ENCODE measurements around the gene CNGB1. TPM values are rescaled to one million over a fixed set of nuclear protein-coding genes. Genes with fewer than 3 reads are reported as not detected.

Gene CNGB1
- total and polyA plus RNA-seq, 2 of the 13 experiments (the other 11 are each of a cell fraction or from before 2014, with no cell fraction given), result 0.02 to 0.15 TPM

- peak; percentile 80; the same call in 1 of the 2 replicates for TF ChIP-seq ZNF605 (CRISPR knock-in tag; IDR thresholded peaks at IDR 0.05)
- 0 out of 2 replicates have a peak, but pooled peaks have one; percentile 30 for TF ChIP-seq ZFP36L1 (CRISPR knock-in tag; IDR thresholded peaks at IDR 0.05)
- TF ChIP-seq KAT2B (IDR thresholded peaks at IDR 0.05; ENCODE audit: borderline replicate concordance, low read depth, low read length), result peak; percentile 32; the same call in 1 of the 2 replicates
- TF ChIP-seq MAFF (IDR thresholded peaks at IDR 0.05; ENCODE audit: low read depth, low read length), result peak; percentile 38
- peak; percentile 56; the same call in 1 of the 2 replicates for TF ChIP-seq ZNF253 (CRISPR knock-in tag; IDR thresholded peaks at IDR 0.05; ENCODE audit: borderline replicate concordance)
- no peak for TF ChIP-seq SKIL (CRISPR knock-in tag; IDR thresholded peaks at IDR 0.05; ENCODE audit: borderline replicate concordance)
- TF ChIP-seq, protein P1, sequence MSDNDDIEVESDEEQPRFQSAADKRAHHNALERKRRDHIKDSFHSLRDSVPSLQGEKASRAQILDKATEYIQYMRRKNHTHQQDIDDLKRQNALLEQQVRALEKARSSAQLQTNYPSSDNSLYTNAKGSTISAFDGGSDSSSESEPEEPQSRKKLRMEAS (IDR thresholded peaks at IDR 0.05), result peak; percentile 44; the same call in 1 of the 2 replicates
- no peak for TF ChIP-seq ZNF530 (CRISPR knock-in tag; IDR thresholded peaks at IDR 0.05; ENCODE audit: low read depth)
- TF ChIP-seq ARID5B (CRISPR knock-in tag; IDR thresholded peaks at IDR 0.05), result peak; percentile 84
- 0 out of 2 replicates have a peak, but pooled peaks have one; percentile 28 for TF ChIP-seq ZNF720 (CRISPR knock-in tag; IDR thresholded peaks at IDR 0.05)
- no peak for TF ChIP-seq ZNF766 (CRISPR knock-in tag; IDR thresholded peaks at IDR 0.05; ENCODE audit: borderline replicate concordance)
- no peak for TF ChIP-seq GATA4 (IDR thresholded peaks at IDR 0.05; ENCODE audit: borderline replicate concordance, low read depth)
- TF ChIP-seq ZNF747 (CRISPR knock-in tag; IDR thresholded peaks at IDR 0.05; ENCODE audit: borderline replicate concordance), result no peak
- TF ChIP-seq ZZZ3 (CRISPR knock-in tag; IDR thresholded peaks at IDR 0.05; ENCODE audit: borderline replicate concordance), result no peak
- TF ChIP-seq ZNF3 (CRISPR knock-in tag; IDR thresholded peaks at IDR 0.05), result no peak
- TF ChIP-seq ZNF775 (CRISPR knock-in tag; IDR thresholded peaks at IDR 0.05; ENCODE audit: borderline replicate concordance), result no peak
- TF ChIP-seq, protein P2, sequence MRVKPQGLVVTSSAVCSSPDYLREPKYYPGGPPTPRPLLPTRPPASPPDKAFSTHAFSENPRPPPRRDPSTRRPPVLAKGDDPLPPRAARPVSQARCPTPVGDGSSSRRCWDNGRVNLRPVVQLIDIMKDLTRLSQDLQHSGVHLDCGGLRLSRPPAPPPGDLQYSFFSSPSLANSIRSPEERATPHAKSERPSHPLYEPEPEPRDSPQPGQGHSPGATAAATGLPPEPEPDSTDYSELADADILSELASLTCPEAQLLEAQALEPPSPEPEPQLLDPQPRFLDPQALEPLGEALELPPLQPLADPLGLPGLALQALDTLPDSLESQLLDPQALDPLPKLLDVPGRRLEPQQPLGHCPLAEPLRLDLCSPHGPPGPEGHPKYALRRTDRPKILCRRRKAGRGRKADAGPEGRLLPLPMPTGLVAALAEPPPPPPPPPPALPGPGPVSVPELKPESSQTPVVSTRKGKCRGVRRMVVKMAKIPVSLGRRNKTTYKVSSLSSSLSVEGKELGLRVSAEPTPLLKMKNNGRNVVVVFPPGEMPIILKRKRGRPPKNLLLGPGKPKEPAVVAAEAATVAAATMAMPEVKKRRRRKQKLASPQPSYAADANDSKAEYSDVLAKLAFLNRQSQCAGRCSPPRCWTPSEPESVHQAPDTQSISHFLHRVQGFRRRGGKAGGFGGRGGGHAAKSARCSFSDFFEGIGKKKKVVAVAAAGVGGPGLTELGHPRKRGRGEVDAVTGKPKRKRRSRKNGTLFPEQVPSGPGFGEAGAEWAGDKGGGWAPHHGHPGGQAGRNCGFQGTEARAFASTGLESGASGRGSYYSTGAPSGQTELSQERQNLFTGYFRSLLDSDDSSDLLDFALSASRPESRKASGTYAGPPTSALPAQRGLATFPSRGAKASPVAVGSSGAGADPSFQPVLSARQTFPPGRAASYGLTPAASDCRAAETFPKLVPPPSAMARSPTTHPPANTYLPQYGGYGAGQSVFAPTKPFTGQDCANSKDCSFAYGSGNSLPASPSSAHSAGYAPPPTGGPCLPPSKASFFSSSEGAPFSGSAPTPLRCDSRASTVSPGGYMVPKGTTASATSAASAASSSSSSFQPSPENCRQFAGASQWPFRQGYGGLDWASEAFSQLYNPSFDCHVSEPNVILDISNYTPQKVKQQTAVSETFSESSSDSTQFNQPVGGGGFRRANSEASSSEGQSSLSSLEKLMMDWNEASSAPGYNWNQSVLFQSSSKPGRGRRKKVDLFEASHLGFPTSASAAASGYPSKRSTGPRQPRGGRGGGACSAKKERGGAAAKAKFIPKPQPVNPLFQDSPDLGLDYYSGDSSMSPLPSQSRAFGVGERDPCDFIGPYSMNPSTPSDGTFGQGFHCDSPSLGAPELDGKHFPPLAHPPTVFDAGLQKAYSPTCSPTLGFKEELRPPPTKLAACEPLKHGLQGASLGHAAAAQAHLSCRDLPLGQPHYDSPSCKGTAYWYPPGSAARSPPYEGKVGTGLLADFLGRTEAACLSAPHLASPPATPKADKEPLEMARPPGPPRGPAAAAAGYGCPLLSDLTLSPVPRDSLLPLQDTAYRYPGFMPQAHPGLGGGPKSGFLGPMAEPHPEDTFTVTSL (CRISPR knock-in tag; IDR thresholded peaks at IDR 0.05; ENCODE audit: borderline replicate concordance), result peak; percentile 67; the same call in 1 of the 2 replicates
- TF ChIP-seq ZBTB7A (CRISPR knock-in tag; IDR thresholded peaks at IDR 0.05), result peak; percentile 30; the same call in 1 of the 2 replicates
Measured at GRCh38 chr16:57892041-57892440, 78.9 kb downstream of the CNGB1 start (continued).

Measured in HepG2 (cell line).